NCI-H2029 treated with DMSO at 0.1 percent for 48 hours (cell line): ENCODE measurements around the gene BTD.

Experiments used
- DNase-seq: peaks from one replicate; lab custom pipeline; 2025; lab: John Stamatoyannopoulos, UW

BTD gene

DNA sequence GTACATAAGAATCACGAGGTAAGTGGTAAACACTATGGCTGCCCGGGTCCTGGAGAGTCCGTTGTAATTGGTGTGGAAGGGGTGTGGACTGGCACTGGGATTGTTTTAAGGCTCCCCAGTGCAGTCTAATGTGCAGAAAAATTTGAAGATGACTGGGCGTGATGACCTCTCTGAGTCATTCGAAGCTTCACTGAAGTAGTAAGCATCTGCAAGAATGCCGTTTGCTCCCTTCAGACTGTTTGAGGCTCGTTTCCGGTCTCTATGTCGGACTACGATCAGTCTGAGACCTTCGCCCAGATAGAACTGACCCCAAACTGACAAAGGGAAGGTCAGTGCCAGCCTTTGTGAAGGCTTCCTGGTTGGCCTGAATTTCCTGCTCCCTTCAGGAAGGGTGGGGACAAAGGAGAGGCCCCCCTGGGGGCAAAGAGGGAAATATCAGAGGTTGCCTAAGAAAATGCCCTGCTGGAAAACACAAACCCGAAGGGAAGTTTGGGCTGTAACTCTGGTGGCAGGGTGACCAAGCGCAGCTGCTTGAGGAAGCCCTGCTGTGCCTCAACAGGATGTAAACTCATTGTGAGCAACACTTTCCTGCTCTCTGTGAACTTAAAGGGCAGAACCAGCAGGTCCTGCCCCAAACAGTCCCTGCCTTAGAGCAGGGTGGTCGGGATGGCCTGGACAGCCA lies 34.6 kb downstream of the BTD start:
- no peak for DNase-seq

DNA sequence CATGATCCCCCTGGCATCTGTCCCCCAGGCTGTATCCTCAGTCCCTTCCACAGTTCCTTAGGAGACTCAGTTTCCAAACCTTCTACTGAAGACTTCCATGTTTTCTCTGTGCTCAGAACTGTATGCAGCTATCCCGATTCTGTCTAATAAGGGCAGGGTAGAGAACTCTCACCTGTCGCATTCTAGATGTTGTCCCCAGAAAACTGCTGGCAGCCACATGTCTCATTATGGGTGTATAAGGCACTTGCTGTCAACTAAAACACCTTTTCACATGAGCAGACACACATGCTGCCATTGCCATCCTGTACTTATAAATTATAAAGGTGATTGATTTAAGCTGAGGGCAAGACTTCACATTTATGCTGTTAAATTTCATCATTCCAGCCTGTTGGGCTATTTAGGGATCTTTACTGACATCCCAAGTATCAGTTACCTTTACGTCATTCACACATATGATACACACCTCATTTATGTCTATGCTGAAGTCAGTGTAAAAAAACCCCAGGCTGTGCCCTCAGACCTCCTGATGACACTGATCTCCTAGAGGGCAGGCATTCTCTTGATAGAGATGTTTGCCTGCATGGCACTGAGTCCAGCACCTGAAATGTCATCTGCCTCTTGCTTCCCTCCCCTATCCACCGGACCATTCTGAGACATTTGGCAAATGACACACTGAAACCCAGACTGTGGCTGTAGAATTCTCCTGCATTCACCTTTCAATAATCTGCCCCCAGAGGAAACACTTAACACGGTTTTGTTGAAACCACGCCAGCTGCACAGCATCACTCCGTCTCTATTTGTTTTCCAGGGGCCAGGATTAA lies 35.8 kb downstream of the BTD start:
- peak; percentile 64 for DNase-seq

DNA sequence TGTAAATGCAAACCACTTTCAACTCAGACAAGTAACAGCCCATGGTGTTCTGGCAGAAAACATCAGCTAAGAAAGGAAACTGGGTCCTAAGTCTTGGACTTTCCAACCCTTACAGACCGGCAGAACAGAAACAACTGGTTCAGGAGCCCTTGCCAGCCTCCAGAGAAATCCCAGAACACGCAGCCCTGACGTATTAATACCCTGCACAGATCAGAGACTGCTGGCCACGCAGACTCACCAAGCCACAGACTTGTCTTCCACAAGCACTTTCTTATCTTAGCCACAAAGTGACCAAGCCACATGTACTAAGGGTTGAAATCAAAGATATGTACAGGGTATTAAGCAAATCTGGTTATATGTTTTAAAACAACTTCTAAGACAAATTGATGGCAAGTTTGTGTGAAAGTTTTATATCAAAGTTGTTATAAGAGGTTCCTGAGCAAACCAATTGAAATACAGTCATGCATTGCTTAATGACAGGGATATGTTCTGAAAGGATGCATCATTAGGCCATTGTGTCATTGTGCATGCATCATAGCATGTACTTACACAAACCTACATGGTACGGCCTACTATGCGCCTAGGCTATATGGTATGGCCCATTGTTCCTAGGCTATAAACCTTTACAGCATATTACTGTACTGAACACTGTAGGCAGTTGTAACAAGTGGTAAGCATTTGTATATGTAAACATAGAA lies 36.8 kb downstream of the BTD start:
- DNase-seq: no peak

DNA sequence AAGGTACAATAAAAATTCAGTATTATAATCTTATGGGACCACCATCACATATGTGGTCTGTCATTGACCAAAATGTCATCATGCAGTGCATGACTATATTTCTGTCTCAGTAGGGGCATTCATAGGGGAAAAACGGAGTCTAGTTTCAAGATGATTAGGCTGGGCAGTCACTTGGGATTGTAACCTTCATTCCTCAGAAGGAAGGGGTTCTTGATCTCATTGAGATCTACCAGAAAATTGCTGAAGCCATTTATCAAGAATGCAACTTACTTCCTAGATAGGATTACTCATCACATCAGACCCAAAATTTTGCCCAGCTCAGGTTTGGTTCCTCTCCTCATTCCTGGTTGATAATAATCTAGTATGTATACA lies 37.3 kb downstream of the BTD start:
- no peak for DNase-seq

DNA sequence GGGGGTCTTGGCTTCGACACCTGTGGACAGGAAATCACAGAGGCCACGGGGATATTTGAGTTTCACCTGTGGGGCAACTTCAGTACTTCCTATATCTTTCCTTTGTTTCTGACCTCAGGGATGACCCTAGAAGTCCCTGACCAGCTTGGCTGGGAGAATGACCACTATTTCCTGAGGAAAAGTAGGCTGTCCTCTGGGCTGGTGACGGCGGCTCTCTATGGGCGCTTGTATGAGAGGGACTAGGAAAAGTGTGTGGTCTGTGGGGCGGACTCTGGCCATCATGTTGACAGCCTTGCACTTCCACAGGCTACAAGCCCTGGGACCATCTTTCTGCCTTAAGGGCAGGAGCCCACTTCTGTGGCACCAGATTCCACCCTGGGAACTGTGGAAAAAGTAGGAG lies 43.7 kb downstream of the BTD start:
- DNase-seq: no peak

DNA sequence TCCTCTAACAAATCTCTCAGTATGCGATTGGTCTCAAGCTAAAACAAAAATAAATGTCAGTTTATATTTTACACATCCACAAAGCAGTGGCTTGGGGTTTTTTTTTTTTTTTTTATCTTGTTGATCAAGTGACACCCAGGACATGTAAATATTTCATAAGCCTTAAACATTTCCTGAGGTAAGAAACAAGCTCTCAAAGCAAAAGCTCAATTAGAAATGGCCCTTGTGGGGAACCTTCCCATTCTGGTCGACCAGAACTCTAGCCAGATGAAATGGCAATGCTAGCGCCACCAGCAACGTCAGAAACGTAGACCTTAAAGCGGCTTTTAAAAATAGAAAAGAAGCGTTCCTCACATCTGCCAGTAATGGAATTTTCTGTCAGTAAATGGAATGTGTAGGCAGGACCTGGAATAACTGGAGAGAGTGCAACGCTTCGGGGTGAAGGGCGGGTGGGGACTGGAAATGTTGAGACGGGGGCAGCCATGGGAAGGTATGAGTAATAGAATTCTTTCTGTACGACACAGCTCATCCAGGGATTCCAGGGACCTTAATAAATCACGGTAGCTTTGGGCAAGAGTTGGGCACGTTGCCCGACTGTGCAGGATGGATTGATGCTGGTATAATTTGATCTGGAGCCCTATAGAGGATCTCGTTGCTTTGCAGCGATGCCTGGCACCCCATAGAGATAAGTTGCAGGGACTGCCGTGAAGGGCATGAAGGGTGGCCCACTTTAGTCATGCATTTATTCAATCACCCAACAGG lies 44.4 kb downstream of the BTD start:
- no peak for DNase-seq

DNA sequence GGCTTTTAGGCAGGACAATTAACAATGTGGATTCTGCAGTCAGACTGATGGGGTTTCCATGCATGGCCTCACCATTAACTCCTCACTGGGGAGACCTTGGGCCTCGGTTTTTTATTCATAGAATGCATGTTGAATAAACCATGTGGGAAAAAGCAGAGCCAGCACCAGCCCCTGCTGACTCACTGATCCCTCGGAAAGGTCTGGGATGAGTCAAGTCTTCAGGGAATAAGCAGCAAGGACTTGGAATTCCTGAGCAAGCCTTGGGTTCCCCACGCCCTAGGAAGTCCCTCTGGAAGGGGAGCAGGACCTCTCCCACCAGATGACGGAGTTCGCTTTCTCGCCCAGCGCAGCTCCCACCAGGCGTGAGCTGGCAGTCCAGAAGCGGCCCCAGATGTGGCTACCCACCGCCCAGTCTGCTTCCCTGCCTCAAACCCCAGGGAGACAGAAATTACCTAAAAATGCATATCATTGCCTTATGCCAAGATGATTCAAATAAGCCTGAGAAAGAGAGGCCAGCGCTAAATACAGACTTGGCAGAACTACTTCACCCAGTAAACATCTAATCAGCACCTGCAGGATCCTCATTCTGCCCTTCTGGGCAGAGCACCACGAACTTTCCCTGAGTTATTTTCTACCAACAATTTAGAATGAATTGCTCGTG lies 45.4 kb downstream of the BTD start:
- no peak for DNase-seq

DNA sequence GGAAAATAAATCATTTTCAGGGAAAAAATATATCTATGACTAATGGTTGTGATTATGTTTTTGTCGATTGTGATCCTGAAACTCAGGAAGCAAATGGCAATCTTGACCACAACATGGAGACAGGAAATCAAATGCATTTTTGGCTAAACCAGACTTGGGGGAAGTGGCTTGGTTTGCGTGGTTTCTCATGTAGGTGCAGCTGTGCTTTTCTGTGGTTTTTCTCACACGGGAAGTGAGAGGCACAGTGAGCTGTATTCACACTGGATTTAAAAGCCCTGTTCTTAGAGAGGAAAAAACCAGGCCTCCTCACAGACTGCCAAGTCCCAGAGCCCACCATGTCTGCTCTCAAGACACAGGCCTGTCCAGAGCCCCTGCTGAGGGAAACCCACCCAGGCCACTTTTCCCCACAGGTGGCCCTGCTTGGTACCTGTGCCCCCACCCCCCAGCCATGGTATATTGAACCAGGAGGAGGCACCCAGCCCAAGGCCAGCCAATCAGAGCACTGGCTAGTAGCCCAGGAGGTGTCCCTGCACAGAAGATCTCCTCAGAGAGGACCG lies 46.1 kb downstream of the BTD start:
- no peak for DNase-seq

DNA sequence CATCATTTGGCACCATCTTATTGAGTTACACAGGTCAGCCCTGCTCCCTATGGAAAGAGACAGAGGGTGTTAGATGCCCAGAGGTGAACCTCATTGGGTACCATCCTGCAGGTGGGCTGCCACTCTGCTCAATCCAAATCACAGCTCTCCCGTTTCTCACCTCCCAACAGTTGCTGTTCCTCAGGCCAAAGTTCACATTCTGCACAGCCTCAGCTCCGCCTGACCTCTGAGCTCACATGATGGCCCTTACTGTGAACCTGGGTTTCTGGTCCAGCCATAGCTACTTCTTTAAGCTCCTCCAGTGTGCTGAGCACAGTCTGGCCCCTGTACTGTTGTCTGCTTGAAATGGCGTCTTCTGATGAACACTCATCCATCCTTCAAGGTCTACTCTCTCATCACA lies 47.8 kb downstream of the BTD start:
- no peak for DNase-seq

DNA sequence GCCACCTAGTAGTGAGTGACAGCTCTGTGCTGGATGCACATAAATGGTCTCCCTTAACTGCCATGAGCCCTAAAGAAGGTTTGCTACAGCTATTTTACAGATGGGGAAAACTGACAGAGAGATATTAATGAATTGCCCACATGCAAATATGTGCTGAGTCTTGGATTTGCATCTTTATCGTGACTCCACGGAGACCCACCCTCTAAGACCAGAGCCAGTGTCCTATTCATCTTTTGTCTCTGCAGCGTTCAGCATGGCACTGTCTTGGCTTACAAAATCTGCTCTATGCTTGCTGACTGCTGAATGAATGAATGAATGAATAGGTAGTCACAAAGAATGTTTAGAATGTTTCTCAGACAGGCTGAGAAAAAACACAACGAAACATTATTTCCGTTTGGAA lies 48.3 kb downstream of the BTD start:
- no peak for DNase-seq

DNA sequence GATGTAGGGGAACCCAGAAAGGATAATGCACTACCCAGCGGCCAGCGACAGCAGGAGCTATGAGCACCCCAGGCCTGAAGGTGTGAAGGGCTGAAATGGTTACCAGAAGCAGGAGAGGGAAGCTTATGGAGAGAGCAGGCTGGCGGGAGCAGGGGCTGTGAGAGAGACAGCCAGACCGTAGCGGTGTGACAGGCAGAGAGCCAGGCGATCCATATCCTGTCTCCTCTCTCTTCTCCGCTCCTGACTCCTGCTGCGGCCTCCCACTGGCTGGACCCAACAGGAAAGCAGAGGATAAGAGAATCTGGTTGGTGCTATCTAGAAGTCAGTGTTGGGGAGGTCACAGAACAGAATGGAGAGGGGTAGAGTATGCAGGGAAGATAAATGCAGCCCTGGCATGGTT lies 49.9 kb downstream of the BTD start:
- DNase-seq: no peak

DNA sequence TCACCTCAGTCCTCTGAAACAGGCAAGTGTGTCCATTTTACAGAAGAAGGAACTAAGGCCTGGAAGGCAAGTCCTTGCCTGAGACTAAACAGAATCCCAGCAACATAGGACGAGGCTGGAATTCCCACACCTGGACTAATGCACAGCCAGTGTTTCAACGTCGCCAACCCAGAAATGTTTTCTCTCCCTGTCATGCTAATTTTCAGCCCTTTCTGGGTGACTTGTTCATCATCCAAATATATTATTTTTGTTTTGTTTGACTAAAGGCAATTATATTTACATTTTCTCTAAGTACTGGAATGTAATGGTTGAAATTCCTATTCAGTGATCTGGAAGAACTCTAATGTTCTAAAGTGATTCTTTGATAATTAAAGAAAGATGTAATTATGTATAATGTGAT lies 51.8 kb downstream of the BTD start:
- no peak for DNase-seq

DNA sequence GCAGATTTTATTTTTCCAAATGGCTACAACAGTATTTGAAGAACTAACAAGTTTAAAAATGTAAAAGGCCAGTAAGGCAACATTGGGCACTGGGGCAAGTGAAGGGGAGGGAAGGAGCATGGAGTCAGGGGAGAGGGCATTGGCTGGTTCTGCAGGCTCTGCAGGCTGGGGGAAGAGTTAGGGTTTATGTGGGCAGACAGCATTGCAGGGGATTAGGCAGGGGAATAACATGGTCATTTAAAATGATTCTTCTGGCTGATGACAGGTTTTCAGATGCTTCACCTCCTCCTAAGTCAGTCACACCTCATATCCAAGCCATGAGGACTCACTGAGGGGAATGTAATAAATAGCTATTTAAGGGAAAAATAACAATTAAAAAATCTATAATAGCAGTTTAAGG lies 52.6 kb downstream of the BTD start:
- DNase-seq: no peak

DNA sequence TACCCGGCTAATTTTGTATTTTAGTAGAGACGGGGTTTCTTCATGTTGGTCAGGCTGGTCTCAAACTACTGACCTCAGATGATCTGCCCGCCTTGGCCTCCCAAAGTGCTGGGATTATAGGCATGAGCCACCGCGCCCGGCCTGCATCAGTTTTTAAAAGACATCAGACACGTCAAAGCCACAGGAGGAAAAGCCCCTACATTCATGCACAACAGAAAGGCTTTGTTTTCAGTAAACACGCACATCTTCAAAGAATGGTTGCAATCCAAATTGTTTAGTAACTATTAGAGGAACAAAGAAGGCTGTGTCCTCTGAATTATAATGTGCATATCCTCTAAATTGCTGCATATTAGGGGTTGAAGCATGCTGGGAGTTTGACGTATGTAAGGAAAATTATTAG lies 53.3 kb downstream of the BTD start:
- no peak for DNase-seq

DNA sequence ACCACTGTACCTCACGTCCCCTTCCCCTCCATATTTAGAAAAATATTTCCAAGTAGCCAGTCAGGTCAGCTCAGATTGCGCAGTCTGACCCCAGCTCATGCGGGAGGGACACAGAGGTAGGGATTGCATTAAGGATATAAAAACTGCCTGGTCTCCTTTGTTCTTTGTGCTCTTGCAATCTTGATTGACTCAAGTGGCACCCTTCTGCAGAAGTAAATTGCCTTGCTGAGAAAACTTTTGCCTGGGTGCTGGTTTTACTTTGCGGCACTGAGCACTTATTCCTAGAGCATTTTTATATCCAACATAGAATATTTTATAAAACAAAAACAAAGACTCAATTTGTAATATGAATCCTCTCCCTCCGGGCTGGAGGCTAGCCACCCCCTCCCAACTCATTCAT lies 54.8 kb downstream of the BTD start:
- no peak for DNase-seq

DNA sequence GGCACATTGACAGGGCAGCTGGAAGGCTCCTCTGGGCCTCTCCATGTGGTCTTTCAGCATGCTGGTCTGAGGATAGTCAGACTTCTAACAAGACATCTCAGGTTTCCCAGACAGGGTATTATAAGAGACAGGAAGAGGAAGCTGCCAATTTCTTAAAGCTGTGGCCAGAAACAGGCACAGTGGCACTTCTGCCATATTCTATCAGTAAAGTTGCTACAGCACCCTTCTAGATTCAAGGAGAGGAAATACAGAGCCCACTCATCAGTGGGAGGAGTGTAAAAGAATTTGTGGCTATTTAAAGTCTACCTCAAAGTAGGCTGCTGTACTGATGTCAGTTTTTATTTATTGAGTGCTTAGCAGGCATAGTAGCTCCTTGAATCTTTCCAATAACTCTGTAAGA lies 55.5 kb downstream of the BTD start:
- no peak for DNase-seq

DNA sequence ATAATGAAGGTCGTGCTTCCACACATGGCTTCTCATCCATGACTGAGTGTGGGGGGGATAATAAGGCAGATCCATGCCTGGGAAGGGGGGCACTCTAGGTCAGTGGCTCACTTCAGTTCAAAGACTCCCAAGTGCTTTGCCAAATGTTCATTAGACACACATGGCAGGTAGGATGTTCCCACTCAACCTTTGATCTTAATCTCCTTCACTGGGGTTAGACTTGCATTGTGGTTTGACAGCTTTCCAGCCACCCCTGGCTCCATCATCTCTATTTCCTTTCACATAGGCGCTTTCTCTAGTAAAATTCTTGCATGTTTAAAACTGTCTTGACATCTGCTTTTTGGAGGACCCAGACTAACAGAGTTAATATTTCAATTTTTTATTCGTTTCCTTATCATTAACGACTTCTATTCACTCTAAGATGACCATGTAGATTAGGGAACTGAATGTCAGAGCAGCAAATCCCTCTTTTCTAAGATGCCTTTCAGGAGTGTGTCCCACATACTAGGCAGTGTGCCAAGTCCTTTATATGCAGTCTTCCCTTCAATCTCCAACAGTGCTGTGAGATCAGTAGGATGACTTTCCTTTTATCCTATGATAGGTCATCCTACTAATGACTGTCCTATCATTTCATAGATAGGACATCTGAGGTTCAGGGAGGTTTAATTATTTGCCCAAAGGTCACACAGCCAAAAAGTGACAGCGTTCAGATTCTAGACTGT lies 57.9 kb downstream of the BTD start:
- DNase-seq: peak; percentile 93

DNA sequence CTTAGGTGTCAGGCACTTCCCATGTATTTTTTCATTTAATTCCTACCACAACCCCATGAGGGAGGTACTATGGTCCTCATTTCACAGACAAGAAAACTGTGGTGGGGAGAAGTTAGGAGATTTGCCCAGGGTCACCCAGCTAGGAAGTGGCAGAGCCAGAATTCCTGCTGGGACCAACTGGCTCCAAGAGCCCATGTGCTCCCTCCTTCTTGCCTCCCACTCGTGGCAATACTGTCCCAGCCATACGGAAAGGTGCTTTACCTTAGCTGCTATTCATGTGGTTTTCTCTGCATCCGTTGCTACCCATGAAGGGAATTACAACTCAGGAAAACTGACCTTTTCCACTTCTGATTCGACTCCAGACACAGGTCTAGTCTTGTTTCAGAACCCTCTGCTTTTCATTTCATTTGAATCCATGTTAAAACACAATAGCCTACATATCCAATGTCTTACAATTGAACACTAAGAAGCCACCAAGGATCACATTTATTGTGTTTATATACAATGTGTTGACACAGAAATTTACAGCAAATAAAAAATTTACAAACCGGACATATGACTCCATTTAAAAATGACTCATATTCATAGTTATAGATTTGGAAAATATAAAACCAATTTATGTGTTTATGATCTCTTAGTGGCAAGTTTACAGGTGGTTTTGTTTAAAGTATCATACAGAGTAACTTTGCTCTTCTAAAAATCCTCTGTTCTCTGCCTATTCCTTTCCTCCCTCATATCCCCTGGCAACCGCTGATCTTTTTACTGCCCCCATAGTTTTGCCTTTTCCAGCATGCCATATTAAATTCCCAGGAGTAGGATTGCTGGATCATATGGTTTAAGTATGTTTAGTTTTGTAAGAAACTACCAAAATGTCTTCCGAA lies 58.8 kb downstream of the BTD start:
- no peak for DNase-seq

DNA sequence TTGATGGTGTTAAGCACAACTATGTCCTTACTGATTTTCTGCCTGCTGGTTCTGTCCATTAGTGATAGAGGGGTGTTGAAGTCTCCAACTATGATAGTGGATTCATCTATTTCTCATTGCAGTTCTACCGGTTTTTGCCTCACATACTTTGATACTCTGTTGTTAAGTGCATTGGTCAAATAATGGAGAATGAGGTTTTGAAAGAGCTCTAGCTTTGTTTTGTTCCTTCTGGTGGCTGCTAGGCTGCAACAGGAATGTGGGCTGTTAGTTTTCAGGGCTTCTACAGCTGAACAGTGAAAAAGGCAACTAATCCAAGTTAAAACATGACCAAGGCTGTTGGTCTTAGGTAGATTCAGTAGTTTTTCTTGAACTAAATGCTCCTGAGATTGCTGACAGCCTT lies 62.6 kb downstream of the BTD start:
- DNase-seq: no peak
